ENCODE measurements around the gene PRXL2C.
A peak's percentile ranks its signal among the peaks of the same experiment; 100 is the strongest.

Gene PRXL2C

DNA sequence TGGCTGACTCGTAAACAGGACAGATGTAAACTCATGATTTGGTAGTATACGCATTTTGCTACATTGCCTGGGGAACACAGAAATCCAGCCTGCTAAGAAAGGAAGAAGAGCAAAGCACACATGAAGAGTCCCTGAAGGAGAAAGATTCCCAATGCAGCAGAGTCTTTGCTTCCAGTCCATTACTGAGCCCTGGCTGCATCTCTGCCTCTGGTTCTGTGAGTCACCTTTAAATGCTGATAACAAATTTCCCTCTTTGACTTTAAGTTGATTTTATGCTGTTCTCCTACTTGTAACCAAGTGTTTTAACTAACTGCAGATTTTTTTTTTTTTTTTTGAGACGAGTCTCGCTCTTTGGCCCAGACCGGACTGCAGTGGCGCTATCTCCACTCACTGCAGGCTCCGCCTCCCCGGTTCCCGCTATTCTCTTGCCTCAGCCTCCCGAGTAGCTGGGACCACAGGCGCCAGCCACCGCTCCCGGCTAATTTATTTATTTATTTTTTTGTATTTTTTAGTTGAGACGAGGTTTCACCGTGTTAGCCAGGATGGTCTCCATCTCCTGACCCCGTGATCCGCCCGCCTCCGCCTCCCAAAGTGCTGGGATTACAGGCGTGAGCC is 8.5 kb upstream of the PRXL2C start:
- no peak for TF ChIP-seq CTCF (IDR thresholded peaks at IDR 0.05; ENCODE audit: low read depth, low read length)
- no peak overlapping the region for H3K4me3 ChIP-seq (replicated peaks in 1 of 2; ENCODE audit: low read depth in 2 of 2, low read length in 2 of 2)
- DNase-seq (ENCODE audit: low read depth in 2 of 2) = peak in 1 of 2 donors; percentile 36

DNA sequence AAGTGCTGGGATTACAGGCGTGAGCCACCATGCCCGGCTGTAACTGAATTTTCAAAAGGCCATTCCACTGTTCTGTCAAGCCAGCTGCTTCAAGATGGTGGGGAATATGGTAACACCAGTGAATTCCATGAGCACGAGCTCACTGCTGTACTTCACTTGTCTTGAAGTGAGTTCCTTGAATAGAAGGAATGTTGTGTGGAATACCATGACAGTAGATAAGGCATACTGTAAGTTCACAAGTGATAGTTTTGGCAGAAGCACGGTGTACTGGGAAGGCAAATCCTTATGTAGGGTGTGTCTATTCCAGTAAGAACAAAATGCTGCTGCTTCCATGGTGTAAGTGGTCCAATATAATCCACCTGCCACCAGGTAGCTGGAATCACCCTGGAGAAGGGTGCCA is 6.6 kb upstream of the PRXL2C start:
- no peak for TF ChIP-seq CTCF (IDR thresholded peaks at IDR 0.05; ENCODE audit: low read depth, low read length)
- no peak overlapping the region for H3K4me3 ChIP-seq (replicated peaks in 1 of 2; ENCODE audit: low read depth in 2 of 2, low read length in 2 of 2)
- DNase-seq (ENCODE audit: low read depth in 2 of 2) = peak in 1 of 2 donors; percentile 8

GRCh38 chr9:96660692-96661248 is 5.7 kb upstream of the PRXL2C start:
- TF ChIP-seq CTCF (IDR thresholded peaks at IDR 0.05; ENCODE audit: low read depth, low read length) = no peak
- H3K4me3 ChIP-seq (replicated peaks in 1 of 2; ENCODE audit: low read depth in 2 of 2, low read length in 2 of 2) = no peak overlapping the region
- DNase-seq (ENCODE audit: low read depth in 2 of 2) = no peak

DNA sequence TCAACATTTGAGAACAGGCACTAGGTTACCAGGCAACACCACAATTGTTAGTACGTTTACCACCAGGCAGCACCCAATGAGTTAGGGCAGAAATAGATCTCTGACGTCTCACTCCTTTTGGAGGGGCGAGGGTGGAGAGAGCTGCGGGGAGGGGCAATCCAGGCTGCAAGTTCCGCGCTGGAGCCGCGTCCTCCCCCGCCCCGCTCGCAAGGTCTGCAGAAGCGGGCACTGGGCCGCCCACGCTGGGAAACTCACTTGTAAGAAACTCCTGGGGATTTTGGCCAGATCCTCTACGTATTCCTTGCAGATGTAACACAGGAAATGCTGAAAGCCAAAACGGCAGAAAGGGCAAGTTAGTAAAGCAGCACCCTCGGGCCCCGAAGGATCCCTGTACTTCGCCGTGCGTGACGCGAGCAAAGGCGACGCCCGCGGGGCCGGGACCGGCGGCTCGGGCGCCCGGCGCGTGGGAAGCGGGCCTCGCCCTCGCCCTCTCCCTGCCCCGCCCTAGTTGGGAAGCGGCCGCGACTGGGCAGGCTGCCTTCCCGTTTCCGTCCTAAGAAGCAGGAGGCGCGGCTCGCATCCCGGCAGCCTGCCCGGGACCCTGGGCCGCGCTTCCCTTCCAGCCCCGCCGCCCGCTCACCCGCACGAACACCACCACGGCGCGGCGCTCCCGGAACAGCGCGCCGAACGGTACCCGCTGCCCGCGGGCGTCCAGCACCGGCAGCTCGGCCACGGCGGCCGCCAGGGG is 493 bp downstream of the PRXL2C start:
- TF ChIP-seq CTCF (IDR thresholded peaks at IDR 0.05; ENCODE audit: low read depth, low read length) = no peak
- DNase-seq (ENCODE audit: low read depth in 2 of 2) = peak; percentile 86 to 97
- H3K4me3 ChIP-seq (replicated peaks in 1 of 2; ENCODE audit: low read depth in 2 of 2, low read length in 2 of 2) = peak overlapping the region; percentile 49 to 67

- no peak overlapping the region for H3K4me3 ChIP-seq (replicated peaks in 1 of 2; ENCODE audit: low read depth in 2 of 2, low read length in 2 of 2)
- DNase-seq (ENCODE audit: low read depth in 2 of 2) = peak; percentile 50 to 56
- peak; percentile 58 for TF ChIP-seq CTCF (IDR thresholded peaks at IDR 0.05; ENCODE audit: low read depth, low read length)
Measured at GRCh38 chr9:96651626-96652025, 3.5 kb downstream of the PRXL2C start.

DNA sequence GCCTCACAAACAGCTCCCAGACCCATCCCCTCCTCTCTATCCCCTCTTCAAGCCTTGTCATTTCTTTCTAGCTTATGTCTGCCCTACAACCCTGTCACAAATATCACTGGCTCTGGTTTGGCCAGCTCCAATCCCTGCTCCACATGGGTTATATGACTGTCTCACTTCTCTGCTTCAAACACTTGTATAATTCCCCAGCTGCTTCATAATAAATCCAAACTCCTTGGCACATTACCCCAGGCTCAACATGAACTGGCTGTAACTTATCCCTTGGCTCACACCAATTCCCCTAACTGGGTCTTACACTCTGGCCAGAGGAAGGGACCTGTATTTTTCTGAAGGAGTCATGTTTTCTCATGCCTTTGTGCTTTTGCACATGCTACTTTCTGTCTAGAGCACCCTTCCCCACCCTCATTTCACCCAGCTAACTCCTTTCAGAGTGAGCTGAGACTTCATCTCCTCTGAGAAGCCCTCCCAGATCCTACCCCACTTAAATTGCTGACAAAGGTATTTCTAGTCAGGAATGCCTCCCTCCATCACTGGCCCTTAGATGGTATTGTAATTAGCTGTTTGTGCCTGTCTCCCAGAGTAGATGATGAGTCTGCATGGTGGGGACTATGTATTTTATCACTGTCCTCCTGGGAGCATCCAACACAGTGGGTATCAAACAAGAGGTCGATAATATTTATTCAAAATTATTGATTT is 5.3 kb downstream of the PRXL2C start:
- TF ChIP-seq CTCF (IDR thresholded peaks at IDR 0.05; ENCODE audit: low read depth, low read length) = no peak
- H3K4me3 ChIP-seq (replicated peaks in 1 of 2; ENCODE audit: low read depth in 2 of 2, low read length in 2 of 2) = no peak overlapping the region
- no peak for DNase-seq (ENCODE audit: low read depth in 2 of 2)
